K562 (cell line): ENCODE data around the gene HMCN1. TPM values are rescaled to one million over a fixed set of nuclear protein-coding genes. Genes with fewer than 3 reads are reported as not detected.

Source experiments
- BRF1 ChIP-seq: IDR thresholded peaks from 3 replicates; pipeline ENCODE4 v1.6.1; 2011; ENCODE audit warnings: borderline replicate concordance, mild to moderate bottlenecking; ENCODE audit not compliant: insufficient read length; ENCODE audit errors: extremely low read depth
- CBX3 ChIP-seq, 2 experiments: IDR thresholded peaks; 1 replicate in 1 of 2; 2 replicates in 1 of 2; pipeline ENCODE4 v1.6.1; 2012; ENCODE audit warnings: inconsistent platforms in 2 of 2, low read length in 2 of 2, borderline replicate concordance in 1 of 2, control low read depth in 1 of 2
- CHCHD3 ChIP-seq: fragments of 250-450 bp; sonication (Bioruptor Pico); IDR thresholded peaks from 2 replicates; pipeline ENCODE4 v2.1.2; 2022; ENCODE audit warnings: mild to moderate bottlenecking
- EHMT2 ChIP-seq: fragments of 450-650 bp; IDR thresholded peaks from 2 replicates; pipeline ENCODE4 v1.6.1; 2018; ENCODE audit warnings: antibody characterized with exemption
- FOSL1 ChIP-seq: fragments of 200-800 bp; sonication (Bioruptor generic); conservative IDR thresholded peaks from 2 replicates; pipeline ENCODE4 v1.6.1; 2016; ENCODE audit warnings: missing genetic modification characterization, missing compliant biosample characterization
- GTF2A2 ChIP-seq: IDR thresholded peaks from 2 replicates; pipeline ENCODE4 v1.6.1; 2016; ENCODE audit warnings: mild to moderate bottlenecking, missing genetic modification characterization, missing compliant biosample characterization
- KLF10 ChIP-seq: fragments of 250-450 bp; sonication (Bioruptor Pico); IDR thresholded peaks from 2 replicates; pipeline ENCODE4 v1.6.1; 2021; ENCODE audit warnings: matching md5 sums
- MAFF ChIP-seq: IDR thresholded peaks from 2 replicates; pipeline ENCODE4 v1.6.1; 2012; ENCODE audit warnings: low read length, improper control_type of control experiment
- PCBP2 ChIP-seq: fragments of 200-400 bp; formaldehyde crosslinking; IDR thresholded peaks from 2 replicates; pipeline ENCODE4 v1.6.1; 2018; ENCODE audit warnings: low read length, low read depth, mild to moderate bottlenecking, moderate library complexity; ENCODE audit not compliant: poor library complexity, severe bottlenecking
- ZFPM2 ChIP-seq: fragments of 250-450 bp; sonication (Bioruptor Pico); IDR thresholded peaks from 2 replicates; pipeline ENCODE4 v1.5.1; 2022; ENCODE audit warnings: mild to moderate bottlenecking
- polyA plus RNA-seq, 8 experiments: library from polyadenylated mRNA; depleted of rRNA in 4 of 8; stranded (reverse) in 5 of 8; unstranded in 3 of 8; fragments of >200 nt; fragmentation: Nextera tagmentation in 2 of 8; fragmentation: Illumina TruSeq in 1 of 8; extraction: Ambion mirVana in 2 of 8; extraction: Trizol in 1 of 8; gene quantifications; 2 replicates each; pipeline versions ENCODE4 v1.2.1 to v1.2.3, GENCODE V29; 2011 to 2014; ENCODE audit warnings: inconsistent platforms in 1 of 8, missing spikeins in 1 of 8
- total RNA-seq, 7 experiments: library from RNA; depleted of rRNA in 6 of 7; stranded (reverse); fragments of >200 nt in 6 of 7; fragmentation: Illumina TruSeq in 2 of 7; extraction: Trizol in 2 of 7; gene quantifications; 2 replicates each; pipeline versions ENCODE4 v1.2.1 to v1.2.3, GENCODE V29; 2011 to 2021; ENCODE audit warnings: low replicate concordance in 1 of 7
- TF ChIP-seq, protein P1 (sequence below), 3 experiments: fragments of 200-800 bp in 1 of 3; fragments of 250-450 bp in 1 of 3; fragments of 450-650 bp in 1 of 3; sonication (Bioruptor Pico) in 1 of 3; sonication (Bioruptor generic) in 1 of 3; formaldehyde crosslinking in 1 of 3; IDR thresholded peaks; 2 replicates each; pipeline versions ENCODE4 v1.6.1 to v1.8.0; 2016 to 2022; ENCODE audit warnings: mild to moderate bottlenecking in 2 of 3, missing genetic modification characterization in 2 of 3, missing compliant biosample characterization in 1 of 3, moderate library complexity in 1 of 3
- TF ChIP-seq, protein P2 (sequence below), 2 experiments: fragments of 450-650 bp; conservative IDR thresholded peaks; 2 replicates each; pipeline ENCODE4 v1.6.1; 2017; ENCODE audit warnings: mild to moderate bottlenecking in 2 of 2, moderate library complexity in 2 of 2
- TF ChIP-seq, protein P3 (sequence below): sonication (generic); formaldehyde crosslinking; IDR thresholded peaks from 2 replicates; pipeline ENCODE4 v1.8.0; 2023; ENCODE audit warnings: mild to moderate bottlenecking, missing genetic modification reagents
- TF ChIP-seq, protein P4 (sequence below): fragments of 250-450 bp; sonication (Bioruptor Pico); IDR thresholded peaks from 2 replicates; pipeline ENCODE4 v1.8.0; 2021; ENCODE audit warnings: moderate library complexity, mild to moderate bottlenecking, inconsistent platforms
- TF ChIP-seq, protein P5 (sequence below): fragments of 450-650 bp; IDR thresholded peaks from 2 replicates; pipeline ENCODE4 v1.6.1; 2017; ENCODE audit warnings: antibody characterized with exemption, mild to moderate bottlenecking

Gene HMCN1
- total and polyA plus RNA-seq, 9 of the 15 experiments (the other 6 are each of a cell fraction or from before 2014, with no cell fraction given): 0.07 to 0.36 (median 0.21) TPM

DNA sequence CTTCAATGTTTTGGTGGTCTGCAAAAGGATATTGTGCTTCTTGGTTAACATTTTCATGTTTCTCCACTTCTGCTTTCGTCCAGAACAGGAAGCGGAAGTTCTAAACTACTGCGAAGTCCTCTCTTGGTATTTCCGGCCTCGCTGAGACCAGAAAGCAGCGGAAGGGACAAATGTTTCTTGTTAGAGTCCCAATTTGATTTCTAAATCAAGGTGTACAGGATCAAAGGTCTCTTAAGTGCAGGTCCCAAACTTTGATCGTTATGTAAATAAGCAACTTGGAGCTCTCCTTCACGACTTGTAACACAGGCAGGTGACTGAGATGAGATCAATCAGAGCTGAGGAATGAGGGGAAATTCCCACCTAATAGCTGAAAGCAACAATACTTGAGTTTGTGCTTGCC lies 40.1 kb upstream of the HMCN1 start (continued):
- TF ChIP-seq, protein P1, sequence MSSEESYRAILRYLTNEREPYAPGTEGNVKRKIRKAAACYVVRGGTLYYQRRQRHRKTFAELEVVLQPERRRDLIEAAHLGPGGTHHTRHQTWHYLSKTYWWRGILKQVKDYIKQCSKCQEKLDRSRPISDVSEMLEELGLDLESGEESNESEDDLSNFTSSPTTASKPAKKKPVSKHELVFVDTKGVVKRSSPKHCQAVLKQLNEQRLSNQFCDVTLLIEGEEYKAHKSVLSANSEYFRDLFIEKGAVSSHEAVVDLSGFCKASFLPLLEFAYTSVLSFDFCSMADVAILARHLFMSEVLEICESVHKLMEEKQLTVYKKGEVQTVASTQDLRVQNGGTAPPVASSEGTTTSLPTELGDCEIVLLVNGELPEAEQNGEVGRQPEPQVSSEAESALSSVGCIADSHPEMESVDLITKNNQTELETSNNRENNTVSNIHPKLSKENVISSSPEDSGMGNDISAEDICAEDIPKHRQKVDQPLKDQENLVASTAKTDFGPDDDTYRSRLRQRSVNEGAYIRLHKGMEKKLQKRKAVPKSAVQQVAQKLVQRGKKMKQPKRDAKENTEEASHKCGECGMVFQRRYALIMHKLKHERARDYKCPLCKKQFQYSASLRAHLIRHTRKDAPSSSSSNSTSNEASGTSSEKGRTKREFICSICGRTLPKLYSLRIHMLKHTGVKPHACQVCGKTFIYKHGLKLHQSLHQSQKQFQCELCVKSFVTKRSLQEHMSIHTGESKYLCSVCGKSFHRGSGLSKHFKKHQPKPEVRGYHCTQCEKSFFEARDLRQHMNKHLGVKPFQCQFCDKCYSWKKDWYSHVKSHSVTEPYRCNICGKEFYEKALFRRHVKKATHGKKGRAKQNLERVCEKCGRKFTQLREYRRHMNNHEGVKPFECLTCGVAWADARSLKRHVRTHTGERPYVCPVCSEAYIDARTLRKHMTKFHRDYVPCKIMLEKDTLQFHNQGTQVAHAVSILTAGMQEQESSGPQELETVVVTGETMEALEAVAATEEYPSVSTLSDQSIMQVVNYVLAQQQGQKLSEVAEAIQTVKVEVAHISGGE (CRISPR knock-in tag; IDR thresholded peaks at IDR 0.05): peak in 1 of 3 experiments; percentile 56; a peak in 1 of 6 replicates
- TF ChIP-seq KLF10: no peak
- TF ChIP-seq CHCHD3 (CRISPR knock-in tag): no peak
- TF ChIP-seq EHMT2: peak; percentile 68; the same call in 1 of the 2 replicates
- TF ChIP-seq CBX3 (IDR thresholded peaks at IDR 0.05; ENCODE audit: borderline replicate concordance in 1 of 2, low read length in 2 of 2): peak in 1 of 2 experiments; percentile 70; a peak in 1 of 3 replicates
- TF ChIP-seq, protein P2, sequence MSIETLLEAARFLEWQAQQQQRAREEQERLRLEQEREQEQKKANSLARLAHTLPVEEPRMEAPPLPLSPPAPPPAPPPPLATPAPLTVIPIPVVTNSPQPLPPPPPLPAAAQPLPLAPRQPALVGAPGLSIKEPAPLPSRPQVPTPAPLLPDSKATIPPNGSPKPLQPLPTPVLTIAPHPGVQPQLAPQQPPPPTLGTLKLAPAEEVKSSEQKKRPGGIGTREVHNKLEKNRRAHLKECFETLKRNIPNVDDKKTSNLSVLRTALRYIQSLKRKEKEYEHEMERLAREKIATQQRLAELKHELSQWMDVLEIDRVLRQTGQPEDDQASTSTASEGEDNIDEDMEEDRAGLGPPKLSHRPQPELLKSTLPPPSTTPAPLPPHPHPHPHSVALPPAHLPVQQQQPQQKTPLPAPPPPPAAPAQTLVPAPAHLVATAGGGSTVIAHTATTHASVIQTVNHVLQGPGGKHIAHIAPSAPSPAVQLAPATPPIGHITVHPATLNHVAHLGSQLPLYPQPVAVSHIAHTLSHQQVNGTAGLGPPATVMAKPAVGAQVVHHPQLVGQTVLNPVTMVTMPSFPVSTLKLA (conservative IDR thresholded peaks at IDR 0.05): no peak
- TF ChIP-seq FOSL1 (tag): no peak
- no peak for TF ChIP-seq GTF2A2 (tag)
- TF ChIP-seq, protein P3, sequence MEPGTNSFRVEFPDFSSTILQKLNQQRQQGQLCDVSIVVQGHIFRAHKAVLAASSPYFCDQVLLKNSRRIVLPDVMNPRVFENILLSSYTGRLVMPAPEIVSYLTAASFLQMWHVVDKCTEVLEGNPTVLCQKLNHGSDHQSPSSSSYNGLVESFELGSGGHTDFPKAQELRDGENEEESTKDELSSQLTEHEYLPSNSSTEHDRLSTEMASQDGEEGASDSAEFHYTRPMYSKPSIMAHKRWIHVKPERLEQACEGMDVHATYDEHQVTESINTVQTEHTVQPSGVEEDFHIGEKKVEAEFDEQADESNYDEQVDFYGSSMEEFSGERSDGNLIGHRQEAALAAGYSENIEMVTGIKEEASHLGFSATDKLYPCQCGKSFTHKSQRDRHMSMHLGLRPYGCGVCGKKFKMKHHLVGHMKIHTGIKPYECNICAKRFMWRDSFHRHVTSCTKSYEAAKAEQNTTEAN (CRISPR knock-in tag): no peak
- no peak for TF ChIP-seq PCBP2
- TF ChIP-seq, protein P4, sequence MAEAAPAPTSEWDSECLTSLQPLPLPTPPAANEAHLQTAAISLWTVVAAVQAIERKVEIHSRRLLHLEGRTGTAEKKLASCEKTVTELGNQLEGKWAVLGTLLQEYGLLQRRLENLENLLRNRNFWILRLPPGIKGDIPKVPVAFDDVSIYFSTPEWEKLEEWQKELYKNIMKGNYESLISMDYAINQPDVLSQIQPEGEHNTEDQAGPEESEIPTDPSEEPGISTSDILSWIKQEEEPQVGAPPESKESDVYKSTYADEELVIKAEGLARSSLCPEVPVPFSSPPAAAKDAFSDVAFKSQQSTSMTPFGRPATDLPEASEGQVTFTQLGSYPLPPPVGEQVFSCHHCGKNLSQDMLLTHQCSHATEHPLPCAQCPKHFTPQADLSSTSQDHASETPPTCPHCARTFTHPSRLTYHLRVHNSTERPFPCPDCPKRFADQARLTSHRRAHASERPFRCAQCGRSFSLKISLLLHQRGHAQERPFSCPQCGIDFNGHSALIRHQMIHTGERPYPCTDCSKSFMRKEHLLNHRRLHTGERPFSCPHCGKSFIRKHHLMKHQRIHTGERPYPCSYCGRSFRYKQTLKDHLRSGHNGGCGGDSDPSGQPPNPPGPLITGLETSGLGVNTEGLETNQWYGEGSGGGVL (CRISPR knock-in tag): no peak
- TF ChIP-seq, protein P5, sequence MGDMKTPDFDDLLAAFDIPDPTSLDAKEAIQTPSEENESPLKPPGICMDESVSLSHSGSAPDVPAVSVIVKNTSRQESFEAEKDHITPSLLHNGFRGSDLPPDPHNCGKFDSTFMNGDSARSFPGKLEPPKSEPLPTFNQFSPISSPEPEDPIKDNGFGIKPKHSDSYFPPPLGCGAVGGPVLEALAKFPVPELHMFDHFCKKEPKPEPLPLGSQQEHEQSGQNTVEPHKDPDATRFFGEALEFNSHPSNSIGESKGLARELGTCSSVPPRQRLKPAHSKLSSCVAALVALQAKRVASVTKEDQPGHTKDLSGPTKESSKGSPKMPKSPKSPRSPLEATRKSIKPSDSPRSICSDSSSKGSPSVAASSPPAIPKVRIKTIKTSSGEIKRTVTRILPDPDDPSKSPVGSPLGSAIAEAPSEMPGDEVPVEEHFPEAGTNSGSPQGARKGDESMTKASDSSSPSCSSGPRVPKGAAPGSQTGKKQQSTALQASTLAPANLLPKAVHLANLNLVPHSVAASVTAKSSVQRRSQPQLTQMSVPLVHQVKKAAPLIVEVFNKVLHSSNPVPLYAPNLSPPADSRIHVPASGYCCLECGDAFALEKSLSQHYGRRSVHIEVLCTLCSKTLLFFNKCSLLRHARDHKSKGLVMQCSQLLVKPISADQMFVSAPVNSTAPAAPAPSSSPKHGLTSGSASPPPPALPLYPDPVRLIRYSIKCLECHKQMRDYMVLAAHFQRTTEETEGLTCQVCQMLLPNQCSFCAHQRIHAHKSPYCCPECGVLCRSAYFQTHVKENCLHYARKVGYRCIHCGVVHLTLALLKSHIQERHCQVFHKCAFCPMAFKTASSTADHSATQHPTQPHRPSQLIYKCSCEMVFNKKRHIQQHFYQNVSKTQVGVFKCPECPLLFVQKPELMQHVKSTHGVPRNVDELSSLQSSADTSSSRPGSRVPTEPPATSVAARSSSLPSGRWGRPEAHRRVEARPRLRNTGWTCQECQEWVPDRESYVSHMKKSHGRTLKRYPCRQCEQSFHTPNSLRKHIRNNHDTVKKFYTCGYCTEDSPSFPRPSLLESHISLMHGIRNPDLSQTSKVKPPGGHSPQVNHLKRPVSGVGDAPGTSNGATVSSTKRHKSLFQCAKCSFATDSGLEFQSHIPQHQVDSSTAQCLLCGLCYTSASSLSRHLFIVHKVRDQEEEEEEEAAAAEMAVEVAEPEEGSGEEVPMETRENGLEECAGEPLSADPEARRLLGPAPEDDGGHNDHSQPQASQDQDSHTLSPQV: no peak
- TF ChIP-seq BRF1: no peak
- no peak for TF ChIP-seq ZFPM2
- no peak for TF ChIP-seq MAFF
